ENCODE results near the gene FAM72D. TPM values are rescaled to one million over a fixed set of nuclear protein-coding genes. Genes with fewer than 3 reads are reported as not detected.
"Not testable (repeated sequence)": the region's sequence is repeated elsewhere in the genome, so short reads cannot be mapped to it uniquely, and the experiment has no call there.

FAM72D gene
- total and polyA plus RNA-seq, 3 donors from 2014 or later: 1.2 to 2.6 (median 2.6) TPM

GRCh38 chr1:145101725-145102124, 6.0 kb downstream of the FAM72D start:
- intact Hi-C loops (cut with DNase I; ENCODE audit: low total_unique reads); H3K36me3 ChIP-seq (ENCODE audit: low read depth, missing control alignments): not testable (repeated sequence)
- WGBS, 2 donors: 100% methylated on average over 1 of the region's 1 CpG; no CpG with 5 or more reads in 1 of the 2 donors

GRCh38 chr1:145103294-145103693, 7.5 kb downstream of the FAM72D start:
- intact Hi-C loops (cut with DNase I; ENCODE audit: low total_unique reads); H3K27me3 ChIP-seq: not testable (repeated sequence)
- WGBS, 2 donors: no CpG with 5 or more reads among the region's 2 CpGs

More at GRCh38 chr1:145101725-145102124, 6.0 kb downstream of the FAM72D start:
- H3K9me3 ChIP-seq, H3K27me3 ChIP-seq, H3K4me1 ChIP-seq, H3K4me3 ChIP-seq, DNase-seq, H3K27ac ChIP-seq: not testable (repeated sequence)

GRCh38 chr1:145111674-145112073, 15.9 kb downstream of the FAM72D start:
- H3K9me3 ChIP-seq; H3K27ac ChIP-seq; DNase-seq; H3K36me3 ChIP-seq (ENCODE audit: low read depth, missing control alignments); H3K4me1 ChIP-seq; H3K4me3 ChIP-seq; H3K27me3 ChIP-seq; intact Hi-C loops (cut with DNase I; ENCODE audit: low total_unique reads): not testable (repeated sequence)
- WGBS, 2 donors: no CpG with 5 or more reads among the region's 3 CpGs

More at GRCh38 chr1:145103294-145103693, 7.5 kb downstream of the FAM72D start:
- DNase-seq; H3K27ac ChIP-seq; H3K9me3 ChIP-seq; H3K36me3 ChIP-seq (ENCODE audit: low read depth, missing control alignments); H3K4me1 ChIP-seq; H3K4me3 ChIP-seq: not testable (repeated sequence)

- H3K27ac ChIP-seq; H3K9me3 ChIP-seq; H3K36me3 ChIP-seq (ENCODE audit: low read depth, missing control alignments); H3K27me3 ChIP-seq; H3K4me1 ChIP-seq; intact Hi-C loops (cut with DNase I; ENCODE audit: low total_unique reads); DNase-seq; H3K4me3 ChIP-seq: not testable (repeated sequence)
- WGBS, 2 donors: no CpG with 5 or more reads among the region's 3 CpGs
Measured at GRCh38 chr1:145112703-145113102, 16.9 kb downstream of the FAM72D start.

- H3K27me3 ChIP-seq; H3K36me3 ChIP-seq (ENCODE audit: low read depth, missing control alignments); DNase-seq; intact Hi-C loops (cut with DNase I; ENCODE audit: low total_unique reads); H3K27ac ChIP-seq; H3K9me3 ChIP-seq; H3K4me3 ChIP-seq; H3K4me1 ChIP-seq: not testable (repeated sequence)
- WGBS, 2 donors: no CpG with 5 or more reads among the region's 1 CpG
Measured at GRCh38 chr1:145114560-145115057, 18.8 kb downstream of the FAM72D start.

- H3K27me3 ChIP-seq; DNase-seq; H3K4me3 ChIP-seq; H3K27ac ChIP-seq; H3K4me1 ChIP-seq; H3K36me3 ChIP-seq (ENCODE audit: low read depth, missing control alignments); intact Hi-C loops (cut with DNase I; ENCODE audit: low total_unique reads); H3K9me3 ChIP-seq: not testable (repeated sequence)
- no CpG with 5 or more reads among the region's 6 CpGs for WGBS, 2 donors
Measured at GRCh38 chr1:145115587-145116493, 20.1 kb downstream of the FAM72D start.

GRCh38 chr1:145119842-145120241, 24.1 kb downstream of the FAM72D start:
- H3K4me1 ChIP-seq; H3K36me3 ChIP-seq (ENCODE audit: low read depth, missing control alignments); H3K9me3 ChIP-seq; H3K27me3 ChIP-seq; intact Hi-C loops (cut with DNase I; ENCODE audit: low total_unique reads); H3K4me3 ChIP-seq; H3K27ac ChIP-seq; DNase-seq: not testable (repeated sequence)
- WGBS, 2 donors: no CpG with 5 or more reads among the region's 3 CpGs

GRCh38 chr1:145122344-145123061, 26.7 kb downstream of the FAM72D start:
- H3K36me3 ChIP-seq (ENCODE audit: low read depth, missing control alignments); H3K9me3 ChIP-seq; H3K27ac ChIP-seq; intact Hi-C loops (cut with DNase I; ENCODE audit: low total_unique reads); H3K4me3 ChIP-seq; H3K4me1 ChIP-seq; DNase-seq; H3K27me3 ChIP-seq: not testable (repeated sequence)
- WGBS, 2 donors: no CpG with 5 or more reads among the region's 7 CpGs

- DNase-seq; intact Hi-C loops (cut with DNase I; ENCODE audit: low total_unique reads); H3K4me1 ChIP-seq; H3K9me3 ChIP-seq; H3K27ac ChIP-seq; H3K36me3 ChIP-seq (ENCODE audit: low read depth, missing control alignments); H3K27me3 ChIP-seq; H3K4me3 ChIP-seq: not testable (repeated sequence)
- no CpG with 5 or more reads among the region's 1 CpG for WGBS, 2 donors
Measured at GRCh38 chr1:145123062-145123395, 27.3 kb downstream of the FAM72D start.

GRCh38 chr1:145123992-145124641, 28.3 kb downstream of the FAM72D start:
- H3K9me3 ChIP-seq; intact Hi-C loops (cut with DNase I; ENCODE audit: low total_unique reads); H3K36me3 ChIP-seq (ENCODE audit: low read depth, missing control alignments); H3K27ac ChIP-seq; H3K4me1 ChIP-seq; H3K27me3 ChIP-seq; DNase-seq; H3K4me3 ChIP-seq: not testable (repeated sequence)
- no CpG with 5 or more reads among the region's 7 CpGs for WGBS, 2 donors

GRCh38 chr1:145125112-145125511, 29.3 kb downstream of the FAM72D start:
- H3K4me1 ChIP-seq; DNase-seq; H3K36me3 ChIP-seq (ENCODE audit: low read depth, missing control alignments); intact Hi-C loops (cut with DNase I; ENCODE audit: low total_unique reads); H3K9me3 ChIP-seq; H3K27me3 ChIP-seq; H3K27ac ChIP-seq; H3K4me3 ChIP-seq: not testable (repeated sequence)
- no CpG with 5 or more reads among the region's 1 CpG for WGBS, 2 donors
